ENCODE measurements around the gene RPL28.
"Not testable (repeated sequence)": the region's sequence is repeated elsewhere in the genome, so short reads cannot be mapped to it uniquely, and the experiment has no call there.

The RPL28 gene

DNA sequence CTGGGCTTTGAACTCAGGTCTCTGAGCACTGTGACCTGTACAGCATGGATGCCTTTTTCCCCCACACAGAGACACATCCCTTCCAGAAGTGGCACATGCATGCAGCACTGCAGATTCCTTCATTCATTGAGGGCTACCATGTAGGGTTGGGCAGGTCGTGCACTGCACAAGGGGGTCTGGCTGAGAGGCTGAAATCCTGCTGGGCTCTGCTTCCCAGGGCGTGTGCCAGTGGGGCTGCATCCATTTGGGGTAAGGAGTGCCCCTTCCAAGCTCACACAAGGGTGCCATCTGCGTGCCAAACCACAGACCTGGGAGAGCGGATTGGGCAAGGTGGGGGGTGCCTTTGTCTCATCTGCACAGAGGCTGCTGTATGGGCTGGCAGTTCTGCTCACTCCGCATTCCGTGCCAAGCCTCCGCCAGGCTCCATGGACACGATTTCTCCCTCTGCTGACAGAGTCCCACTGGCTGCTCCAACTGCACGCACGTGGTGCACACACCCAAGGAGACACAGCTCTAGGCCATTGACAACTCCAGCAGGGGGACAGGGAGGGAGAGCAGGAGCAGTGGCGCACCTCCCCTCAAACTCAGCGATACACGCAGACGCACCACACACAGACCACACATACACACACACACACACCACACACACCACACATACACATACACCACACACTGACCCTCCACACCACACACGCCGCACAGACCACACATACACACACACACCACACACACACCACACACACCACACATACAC, 61.9 kb downstream of the RPL28 start:
- DNase-seq (ENCODE audit: low read depth in 2 of 2) = no peak

DNA sequence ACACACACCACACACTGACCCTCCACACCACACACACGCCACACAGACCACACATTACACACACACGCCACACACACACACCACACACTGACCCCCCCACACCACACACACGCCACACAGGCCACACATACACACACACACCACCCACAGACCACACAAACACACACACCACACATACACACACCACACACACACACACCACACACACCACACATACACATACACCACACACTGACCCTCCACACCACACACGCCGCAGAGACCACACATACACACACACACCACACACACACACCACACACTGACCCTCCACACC, 62.4 kb downstream of the RPL28 start:
- DNase-seq (ENCODE audit: low read depth in 2 of 2) = not testable (repeated sequence)

DNA sequence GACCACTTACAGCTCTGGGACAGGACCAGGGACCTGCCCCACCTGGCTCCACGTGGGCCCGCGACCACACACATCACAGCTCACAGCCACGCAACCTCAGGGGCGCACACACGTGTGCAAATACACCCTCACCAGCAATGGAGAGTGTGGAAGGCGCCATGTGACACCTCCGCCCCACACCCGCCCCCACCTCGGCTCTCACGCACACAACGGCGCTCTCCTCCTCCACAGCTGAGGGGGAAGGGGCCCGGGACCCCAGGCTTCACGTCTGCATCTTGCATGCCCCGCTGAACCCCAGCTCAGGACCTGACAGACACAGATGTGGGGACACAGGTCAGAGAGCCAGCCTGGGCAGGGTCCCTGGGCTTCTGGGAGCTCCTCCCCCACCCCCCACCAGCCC, 63.7 kb downstream of the RPL28 start:
- DNase-seq (ENCODE audit: low read depth in 2 of 2) = no peak

DNA sequence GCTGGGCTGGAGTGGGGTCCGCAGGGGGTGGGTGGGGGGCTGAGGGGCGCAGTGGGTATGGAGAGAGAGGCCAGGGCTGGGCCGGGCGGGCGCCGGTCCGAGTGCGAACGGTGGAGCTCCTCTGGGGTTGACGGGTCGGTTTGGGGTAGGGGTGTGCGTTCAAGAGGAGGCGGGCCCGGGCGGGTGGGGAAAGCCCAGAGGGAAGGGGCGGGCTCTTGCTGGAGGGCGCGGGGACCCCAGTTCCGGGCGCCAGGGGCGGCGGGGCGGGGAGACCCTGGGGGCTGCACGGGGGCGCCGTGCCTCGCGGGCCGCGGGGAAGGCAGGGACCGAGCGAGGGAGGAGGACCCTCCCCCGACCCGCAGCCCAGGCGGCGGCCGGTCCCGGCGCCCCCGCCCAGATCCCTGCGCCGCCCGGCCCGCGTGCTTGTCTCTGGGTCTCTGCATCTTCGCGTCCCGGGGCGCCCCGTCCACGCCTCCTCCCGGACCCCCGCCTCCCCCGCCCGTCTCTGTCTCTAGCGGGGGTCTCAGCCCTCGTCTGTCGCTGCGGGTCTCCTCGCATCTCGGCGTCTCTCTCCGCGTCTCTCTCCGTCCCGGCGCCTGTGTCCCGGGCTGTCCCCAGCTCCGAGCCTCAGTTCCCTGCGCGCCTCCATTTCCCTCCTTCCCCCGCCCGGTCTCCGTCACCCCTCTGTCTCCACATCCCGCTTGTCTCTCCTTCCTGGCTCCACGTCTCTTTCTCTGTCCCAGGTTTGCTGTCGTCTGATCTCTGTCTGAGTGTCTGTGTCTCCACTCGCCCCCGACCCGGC, 65.6 kb downstream of the RPL28 start:
- no peak for DNase-seq (ENCODE audit: low read depth in 2 of 2)

DNA sequence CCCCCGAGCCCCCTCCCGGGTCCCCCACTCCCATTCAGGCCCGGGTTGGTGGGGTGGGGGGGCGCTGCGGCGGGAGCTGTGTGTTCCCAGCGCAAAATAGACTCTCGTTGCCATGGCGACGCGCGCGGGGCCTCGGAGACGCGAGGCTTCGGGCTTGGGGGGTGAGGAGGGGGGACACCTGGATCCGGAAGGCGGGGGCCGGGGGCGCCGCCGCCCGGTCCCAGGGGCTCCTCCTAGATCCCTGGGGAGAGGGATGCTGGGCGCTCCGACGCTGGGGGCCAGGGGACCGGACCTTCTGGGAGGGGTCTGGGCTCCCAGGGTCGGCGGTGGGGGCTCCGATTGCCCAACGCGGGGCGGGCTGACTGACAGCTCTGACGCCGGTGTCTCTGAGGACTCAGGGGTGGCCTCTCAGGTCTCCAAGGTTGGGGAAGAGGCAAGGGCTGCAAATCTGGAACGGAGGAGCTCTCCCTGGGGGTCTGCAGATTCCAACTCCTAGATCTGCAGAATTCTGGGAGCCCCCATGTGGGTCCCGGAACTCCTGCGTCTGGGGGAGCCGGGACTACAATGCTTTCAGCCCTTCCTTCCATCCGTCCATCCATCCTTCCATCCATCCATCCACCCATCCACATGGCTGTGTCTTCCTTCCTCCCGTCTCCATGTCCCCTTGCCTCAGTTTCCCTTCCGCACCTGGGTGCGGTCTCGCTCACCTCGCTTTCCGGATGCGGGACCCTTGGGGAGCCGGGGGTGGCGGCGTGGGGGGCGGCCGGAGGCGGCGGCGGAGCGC, 66.4 kb downstream of the RPL28 start:
- no peak for DNase-seq (ENCODE audit: low read depth in 2 of 2)
